Adrenal gland (tissue), 12 donors: Measurements from ENCODE around the gene SLC2A4. TPM values are rescaled to one million over a fixed set of nuclear protein-coding genes. Genes with fewer than 3 reads are reported as not detected.

ENCODE experiments used
- DNase-seq, 7 donors: peaks; one replicate each; pipeline ENCODE4 v3.0.0-alpha.2; 2019 to 2020
- H3K27ac ChIP-seq, 5 donors: fragments of 200-600 bp; sonication (generic) in 4 of 5; 1 replicate in 3 of 5; 2 replicates in 2 of 5; pipeline versions ENCODE4 v1.5.1 to v1.8.0; 2016 to 2020; ENCODE audit warnings: mild to moderate bottlenecking in 1 of 5
- H3K27me3 ChIP-seq: fragments of 200-600 bp; 2 replicates; pipeline ENCODE4 v1.8.0; 2021
- H3K36me3 ChIP-seq, 2 donors: fragments of 200-600 bp; replicated peaks in 1 of 2; 1 replicate in 1 of 2; 2 replicates in 1 of 2; pipeline versions ENCODE4 v1.5.1 to v1.8.0; 2018 to 2022
- H3K4me1 ChIP-seq, 2 donors: fragments of 200-600 bp; replicated peaks in 1 of 2; 1 replicate in 1 of 2; 2 replicates in 1 of 2; pipeline versions ENCODE4 v1.5.1 to v1.8.0; 2018 to 2021
- H3K4me3 ChIP-seq, 4 donors: fragments of 200-600 bp; sonication (generic) in 3 of 4; one replicate each; pipeline ENCODE4 v1.5.1; 2016 to 2018
- H3K9me3 ChIP-seq, 3 donors: fragments of 200-600 bp; sonication (generic) in 1 of 3; replicated peaks in 1 of 3; 1 replicate in 2 of 3; 2 replicates in 1 of 3; pipeline versions ENCODE4 v1.5.1 to v1.8.0; 2016 to 2021
- CTCF ChIP-seq, 6 experiments: fragments of 450-650 bp in 4 of 6; fragments of 200-600 bp in 2 of 6; sonication (generic) in 1 of 6; IDR thresholded peaks; 1 replicate in 5 of 6; 2 replicates in 1 of 6; pipeline versions ENCODE4 v1.5.1 to v1.8.0; 2016 to 2021; ENCODE audit warnings: antibody characterized with exemption in 6 of 6, mild to moderate bottlenecking in 2 of 6, moderate library complexity in 1 of 6
- POLR2A ChIP-seq, 2 donors: fragments of 450-650 bp; IDR thresholded peaks; one replicate each; pipeline ENCODE4 v1.6.1; 2017; ENCODE audit warnings: antibody characterized with exemption in 2 of 2, mild to moderate bottlenecking in 2 of 2, moderate library complexity in 1 of 2
- WGBS, 4 donors: extraction: QIAGEN DNeasy Blood & Tissue Kit in 2 of 4; methylation state at CpG; one replicate each; pipeline versions ENCODE4 v1.1.5 to v1.1.7; 2013 to 2017; 5-methylcytosine and 5-hydroxymethylcytosine counted together
- intact Hi-C, 2 donors: fragments of 100-400 bp; cut with DNase I; formaldehyde crosslinking; loops; one replicate each; pipeline versions ENCODE4 v1.14.1 to v1.15.0; 2022 to 2023
- polyA plus RNA-seq, 3 donors: library from polyadenylated mRNA; stranded (reverse); fragments of 200-250 nt in 2 of 3; fragments of 350-450 nt in 1 of 3; fragmentation: Illumina TruSeq in 1 of 3; extraction: RNeasy Lipid Tissue Mini Kit (QIAGEN cat#74804) in 1 of 3; gene quantifications; one replicate each; pipeline ENCODE4 v1.2.3, GENCODE V29; 2013 to 2014
- total RNA-seq, 9 donors: library from RNA; depleted of rRNA in 4 of 9; stranded (reverse); fragments of >200 nt in 4 of 9; fragments of 120-200 nt in 1 of 9; fragmentation: NEBNext Ultra II Directional in 1 of 9; extraction: Animal tissue kit (Norgen Biotek cat#: 25700) in 1 of 9; gene quantifications; one replicate each; pipeline versions ENCODE4 v1.1.0 to v1.2.4, GENCODE V29; 2013 to 2023
- donor health status: healthy with polysubstance abuse.
- donor health status: Bipolar disorder and iron deficiency.
- donor health status: DM: yes; HTN: yes; CAD: no.
- donor health status: DM: no; HTN: no; CAD: no.
- donor health status: DM: no; HTN: no; CAD: no.
- donor health status: DM: yes; HTN: yes; CAD: no.

SLC2A4 gene
- total and polyA plus RNA-seq, 12 donors: 0.75 to 30.0 (median 6.7) TPM

GRCh38 chr17:7253082-7253481 lies 28.4 kb upstream of the SLC2A4 start:
- H3K4me3 ChIP-seq: peak overlapping the region in 3 of 4 donors; percentile 57 to 92 (median 91)
- intact Hi-C loops: no loop called here

GRCh38 chr17:7254511-7254910 lies 27.0 kb upstream of the SLC2A4 start:
- no peak overlapping the region for H3K27ac ChIP-seq
- H3K9me3 ChIP-seq: no peaks in the 10 kb centered on the region
- H3K27me3 ChIP-seq: no peaks in the 10 kb centered on the region
- intact Hi-C loops: no loop called here
- 86 to 93% (median 86%) methylated on average over 4 of the region's 4 CpGs for WGBS, 4 donors
- peaks cover 21 to 29% of the 10 kb centered on the region in 2 donors for H3K4me1 ChIP-seq
- H3K36me3 ChIP-seq: peaks cover 0 to 52% of the 10 kb centered on the region in 2 donors
- TF ChIP-seq POLR2A (IDR thresholded peaks at IDR 0.05) (no peak), CTCF (IDR thresholded peaks at IDR 0.05) (no peak)
- DNase-seq: no peak
- no peak overlapping the region for H3K4me3 ChIP-seq

More at GRCh38 chr17:7253082-7253481, 28.4 kb upstream of the SLC2A4 start:
- TF ChIP-seq CTCF (IDR thresholded peaks at IDR 0.05) (no peak), POLR2A (IDR thresholded peaks at IDR 0.05) (no peak)
- WGBS, 4 donors: 68 to 75% (median 73%) methylated on average over 5 of the region's 5 CpGs
- Histone ChIP-seq H3K27ac (peak overlapping the region; percentile 93 to 100 (median 99)), H3K36me3 (peaks cover 0 to 43% of the 10 kb centered on the region in 2 donors), H3K9me3 (no peaks in the 10 kb centered on the region), H3K27me3 (no peaks in the 10 kb centered on the region), H3K4me1 (peaks cover 31 to 39% of the 10 kb centered on the region in 2 donors)
- no peak for DNase-seq

- Histone ChIP-seq H3K36me3 (peaks cover 0 to 52% of the 10 kb centered on the region in 2 donors), H3K4me3 (no peak overlapping the region), H3K4me1 (peaks cover 19 to 32% of the 10 kb centered on the region in 2 donors), H3K27me3 (no peaks in the 10 kb centered on the region), H3K9me3 (no peaks in the 10 kb centered on the region), H3K27ac (no peak overlapping the region)
- DNase-seq: no peak
- TF ChIP-seq CTCF (IDR thresholded peaks at IDR 0.05) (no peak), POLR2A (IDR thresholded peaks at IDR 0.05) (no peak)
- intact Hi-C loops: no loop called here
- WGBS, 4 donors: 83 to 92% (median 90%) methylated on average over 8 of the region's 8 CpGs
Measured at GRCh38 chr17:7256766-7257456, 24.6 kb upstream of the SLC2A4 start.

GRCh38 chr17:7258731-7259554 lies 22.6 kb upstream of the SLC2A4 start:
- H3K4me1 ChIP-seq: peaks cover 12 to 26% of the 10 kb centered on the region in 2 donors
- WGBS, 4 donors: 74 to 83% (median 78%) methylated on average over 4 to 7 of the region's 7 CpGs
- intact Hi-C loops: no loop called here
- TF ChIP-seq CTCF (IDR thresholded peaks at IDR 0.05): no peak
- no peak for TF ChIP-seq POLR2A (IDR thresholded peaks at IDR 0.05)
- H3K27ac ChIP-seq: no peak overlapping the region
- no peaks in the 10 kb centered on the region for H3K27me3 ChIP-seq
- H3K36me3 ChIP-seq: peaks cover 0 to 50% of the 10 kb centered on the region in 2 donors
- H3K4me3 ChIP-seq: no peak overlapping the region
- H3K9me3 ChIP-seq: no peaks in the 10 kb centered on the region
- DNase-seq: peak in 1 of 7 donors; percentile 52
